Ureter (tissue), 1 donor: ENCODE measurements around the gene ERVK3-1. TPM values are rescaled to one million over a fixed set of nuclear protein-coding genes. Genes with fewer than 3 reads are reported as not detected.
A peak's percentile ranks its signal among the peaks of the same experiment; 100 is the strongest.
"Not testable (repeated sequence)": the region's sequence is repeated elsewhere in the genome, so short reads cannot be mapped to it uniquely, and the experiment has no call there.

Source experiments
- DNase-seq: peaks from one replicate; pipeline ENCODE4 v3.0.0-alpha.2; 2020; ENCODE audit warnings: low spot score
- total RNA-seq: library from RNA; stranded (reverse); gene quantifications from one replicate; pipeline ENCODE4 v1.2.4, GENCODE V29; 2023
- donor health status: DM: yes; HTN: yes; CAD: no.

The ERVK3-1 gene
- total RNA-seq, 1 donor from 2014 or later: 38.8 TPM

DNA sequence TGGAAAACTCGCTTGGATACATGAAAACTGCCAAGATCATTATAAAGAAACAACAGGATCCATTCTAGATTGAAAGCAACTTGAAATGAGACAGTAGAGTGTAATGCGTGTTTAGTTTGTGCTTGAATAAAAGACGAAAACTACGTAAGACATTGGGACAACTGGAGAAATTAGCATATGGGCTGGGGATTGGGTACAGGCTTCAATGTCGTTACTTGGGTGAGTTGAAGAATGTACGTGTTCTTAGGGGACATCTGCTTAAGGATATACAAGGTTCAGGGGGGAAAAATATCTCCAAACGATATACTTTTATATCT, 471 bp upstream of the ERVK3-1 start:
- no peak for DNase-seq

- DNase-seq: no peak
Measured at GRCh38 chr19:58305932-58306323, 751 bp downstream of the ERVK3-1 start.

GRCh38 chr19:58307736-58308135, 2.6 kb downstream of the ERVK3-1 start:
- DNase-seq: no peak

DNA sequence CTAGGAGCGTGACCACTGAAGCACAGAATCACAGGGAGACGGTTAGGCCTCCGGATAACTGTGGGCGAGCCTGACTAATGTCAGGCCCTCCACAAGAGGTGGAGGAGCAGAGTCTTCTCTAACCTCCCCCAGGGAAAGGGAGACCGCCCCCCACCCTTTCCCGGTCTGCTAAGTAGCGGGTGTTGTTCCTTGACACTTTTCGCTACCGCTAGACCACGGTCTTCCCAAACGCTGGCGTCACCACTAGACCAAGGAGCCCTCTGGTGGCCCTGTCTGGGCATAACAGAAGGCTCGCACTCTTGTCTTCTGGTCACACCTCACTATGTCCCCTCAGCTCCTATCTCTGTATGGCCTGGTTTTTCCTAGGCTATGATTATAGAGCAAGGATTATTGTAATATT, 5.5 kb downstream of the ERVK3-1 start:
- not testable (repeated sequence) for DNase-seq

DNA sequence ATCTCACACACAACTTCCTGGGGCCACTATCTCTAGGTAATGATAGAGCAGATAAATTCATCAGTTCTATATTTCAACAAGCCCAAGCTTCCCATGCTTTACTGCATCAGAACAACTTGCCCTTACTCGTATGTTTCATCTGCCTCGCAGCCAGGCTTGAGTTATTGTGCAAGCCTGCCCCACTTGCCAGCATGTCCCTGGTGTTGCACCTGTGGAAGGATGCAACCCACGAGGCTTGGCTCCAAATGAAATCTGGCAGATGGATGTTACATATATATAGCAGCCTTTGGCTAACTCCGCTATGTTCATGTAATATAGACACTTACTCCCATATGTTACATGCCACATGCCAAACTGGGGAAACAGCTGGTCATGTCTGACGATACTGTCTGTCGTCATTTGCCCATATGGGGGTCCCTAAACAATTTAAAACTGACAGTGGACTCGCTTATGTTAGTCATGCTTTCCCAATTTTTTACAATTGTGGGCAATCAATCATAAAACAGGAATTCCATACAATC, 6.2 kb downstream of the ERVK3-1 start:
- DNase-seq: no peak

GRCh38 chr19:58315580-58315979, 10.4 kb downstream of the ERVK3-1 start:
- no peak for DNase-seq

DNA sequence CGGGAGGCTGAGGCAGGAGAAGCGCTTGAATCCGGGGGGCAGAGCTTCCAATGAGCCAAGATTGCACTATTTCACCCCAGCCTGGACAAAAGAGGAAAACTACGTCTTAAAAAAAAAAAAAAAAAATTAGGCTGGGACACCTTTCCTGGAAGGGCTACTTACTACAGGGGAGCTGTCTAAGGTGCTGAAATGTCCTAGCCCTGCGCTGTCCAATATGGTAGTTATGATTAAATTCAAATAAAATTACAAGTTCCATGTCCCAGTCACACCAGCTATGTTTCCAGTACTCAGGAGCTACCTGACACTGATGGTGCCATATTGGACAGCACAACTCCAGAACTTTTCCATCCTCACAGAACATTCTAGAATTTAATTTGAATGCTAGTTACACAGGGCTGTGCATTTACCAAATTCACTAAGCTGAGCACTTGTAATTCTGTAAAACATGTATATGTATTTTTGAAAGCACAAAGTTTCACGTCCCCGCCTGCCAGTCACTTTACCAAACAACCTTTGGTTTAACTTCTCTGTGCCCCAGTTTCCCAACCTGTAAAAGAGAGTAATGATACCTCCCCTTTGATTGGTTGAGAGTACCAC, 12.4 kb downstream of the ERVK3-1 start:
- DNase-seq: no peak

DNA sequence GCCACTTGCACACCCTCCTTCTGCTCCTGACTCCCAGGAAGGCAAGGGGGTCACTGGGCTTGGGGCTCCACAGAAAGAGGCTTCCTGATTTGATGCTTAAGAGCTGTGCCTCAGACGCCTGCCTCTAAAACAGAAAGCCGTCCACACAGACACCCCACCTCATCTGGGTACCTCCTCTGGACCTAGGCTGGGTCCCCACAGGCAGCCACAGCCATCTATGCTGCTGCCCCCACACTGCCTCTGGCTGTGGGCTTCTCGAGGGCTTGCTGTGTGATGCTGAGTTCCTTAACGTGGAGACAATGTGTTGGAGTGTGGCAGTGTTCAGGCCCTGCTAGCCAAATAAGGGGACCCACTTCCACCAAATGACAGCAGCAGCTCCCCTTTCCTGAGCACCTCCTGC, 13.1 kb downstream of the ERVK3-1 start:
- DNase-seq: no peak

GRCh38 chr19:58319241-58319640, 14.1 kb downstream of the ERVK3-1 start:
- DNase-seq: no peak

DNA sequence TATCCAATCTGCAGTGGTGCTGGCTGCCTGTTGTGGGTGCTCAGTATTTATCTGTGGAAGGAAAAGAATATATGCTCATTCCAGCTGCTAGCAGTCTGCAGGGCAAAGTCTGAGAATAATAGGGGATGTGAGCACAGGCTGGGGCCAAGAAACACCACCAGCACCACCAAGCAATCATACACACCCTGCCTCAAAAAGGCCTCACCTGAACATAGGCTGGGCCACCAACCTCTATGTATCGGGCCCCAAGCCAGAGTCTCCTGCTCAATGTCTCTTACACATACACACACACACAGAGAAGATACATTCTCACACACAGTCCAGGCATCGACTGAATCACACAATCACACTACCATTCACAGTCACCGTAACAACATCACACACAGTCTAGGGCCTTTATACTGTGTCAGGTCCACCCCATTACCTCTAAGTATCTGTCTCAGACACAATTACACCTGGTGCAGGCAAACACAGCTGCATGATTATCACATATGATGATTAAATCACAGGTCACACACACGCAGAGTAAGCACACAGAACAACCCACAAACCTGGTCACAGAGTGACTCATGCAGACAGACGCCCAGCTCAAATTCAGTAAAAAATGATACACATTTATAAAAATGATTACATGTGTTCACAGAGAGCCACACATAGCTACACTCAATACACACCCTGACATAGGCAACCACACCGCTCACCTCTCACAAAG, 20.3 kb downstream of the ERVK3-1 start:
- DNase-seq: no peak

DNA sequence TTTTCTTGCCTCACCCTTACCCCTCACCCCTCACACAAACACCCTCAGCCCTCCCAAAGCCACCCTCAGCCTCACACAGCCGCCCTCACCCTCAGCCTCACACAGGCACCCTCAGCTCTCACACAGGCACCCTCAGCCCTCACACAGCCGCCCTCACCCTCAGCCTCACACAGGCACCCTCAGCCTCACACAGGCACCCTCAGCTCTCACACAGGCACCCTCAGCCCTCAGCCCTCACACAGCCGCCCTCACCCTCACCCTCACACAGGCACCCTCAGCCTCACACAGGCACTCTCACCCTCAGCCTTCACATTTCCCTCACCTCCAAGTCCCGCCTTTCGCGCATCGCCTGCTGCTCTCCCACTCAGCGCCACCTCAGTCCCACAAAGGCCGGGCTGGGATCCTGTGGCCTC, 21.3 kb downstream of the ERVK3-1 start:
- no peak for DNase-seq

- DNase-seq: peak; percentile 97
Measured at GRCh38 chr19:58326914-58327726, 21.9 kb downstream of the ERVK3-1 start, which contains the start of gene ZSCAN22. TSS of gene ZSCAN22 (plus strand) at chr19:58326994. CDS start at chr19:58334803, 7,809 bp downstream.

DNA sequence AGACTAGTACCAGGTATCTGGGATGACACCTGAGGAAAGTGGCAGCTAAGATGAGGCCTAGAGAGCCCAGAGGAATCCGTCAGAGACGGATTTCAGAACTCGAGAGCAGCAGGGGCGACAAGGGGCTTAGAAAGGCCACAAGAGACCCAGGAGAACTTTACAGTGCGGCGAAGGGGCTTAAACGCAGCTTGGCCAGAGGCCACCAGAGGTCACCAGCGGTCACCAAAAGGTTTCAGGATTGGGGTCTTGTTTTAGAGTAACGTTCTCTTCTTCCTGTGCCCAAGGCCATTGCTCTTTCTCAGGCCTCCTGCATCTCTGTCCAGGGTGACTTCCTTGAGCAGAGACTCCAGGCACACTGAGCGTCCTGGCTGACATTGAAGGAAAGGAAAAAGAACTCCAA, 23.8 kb downstream of the ERVK3-1 start:
- no peak for DNase-seq

- DNase-seq: no peak
Measured at GRCh38 chr19:58330458-58330857, 25.3 kb downstream of the ERVK3-1 start.

DNA sequence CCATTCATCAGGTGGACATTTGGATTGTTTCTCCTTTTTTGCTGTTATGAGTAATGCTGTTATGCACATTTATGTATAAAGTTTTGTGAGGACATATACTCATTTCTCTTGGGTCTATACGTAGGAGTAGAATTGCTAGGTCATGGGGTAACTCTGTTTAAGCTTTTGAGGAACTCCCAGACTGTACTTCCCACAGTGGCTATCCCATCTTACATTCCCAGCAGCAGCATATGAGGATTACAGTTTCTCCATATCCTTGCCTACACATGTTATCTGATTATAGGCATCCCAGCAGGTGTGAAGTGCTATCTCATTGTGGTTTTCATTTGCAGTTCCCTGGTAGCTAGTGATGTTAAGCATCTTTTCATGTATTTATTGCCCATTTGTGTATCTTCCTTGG, 27.5 kb downstream of the ERVK3-1 start:
- no peak for DNase-seq

DNA sequence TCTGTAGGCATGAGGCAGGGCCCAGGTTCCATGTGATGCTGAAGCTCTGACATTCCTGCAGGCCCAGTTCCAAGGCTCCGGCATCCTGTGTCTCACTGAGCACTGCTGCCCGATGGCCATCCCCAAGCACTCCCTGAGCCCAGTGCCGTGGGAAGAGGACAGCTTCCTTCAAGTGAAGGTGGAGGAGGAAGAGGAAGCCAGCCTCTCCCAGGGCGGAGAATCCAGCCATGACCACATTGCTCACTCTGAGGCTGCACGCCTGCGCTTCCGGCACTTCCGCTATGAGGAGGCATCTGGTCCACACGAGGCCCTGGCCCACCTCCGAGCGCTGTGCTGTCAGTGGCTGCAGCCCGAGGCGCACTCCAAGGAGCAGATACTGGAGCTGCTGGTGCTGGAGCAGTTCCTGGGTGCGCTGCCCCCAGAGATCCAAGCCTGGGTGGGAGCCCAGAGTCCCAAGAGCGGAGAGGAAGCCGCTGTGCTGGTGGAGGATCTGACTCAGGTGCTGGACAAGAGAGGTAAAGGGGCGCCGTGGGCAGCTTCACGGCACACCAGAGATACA, 29.6 kb downstream of the ERVK3-1 start:
- DNase-seq: no peak

DNA sequence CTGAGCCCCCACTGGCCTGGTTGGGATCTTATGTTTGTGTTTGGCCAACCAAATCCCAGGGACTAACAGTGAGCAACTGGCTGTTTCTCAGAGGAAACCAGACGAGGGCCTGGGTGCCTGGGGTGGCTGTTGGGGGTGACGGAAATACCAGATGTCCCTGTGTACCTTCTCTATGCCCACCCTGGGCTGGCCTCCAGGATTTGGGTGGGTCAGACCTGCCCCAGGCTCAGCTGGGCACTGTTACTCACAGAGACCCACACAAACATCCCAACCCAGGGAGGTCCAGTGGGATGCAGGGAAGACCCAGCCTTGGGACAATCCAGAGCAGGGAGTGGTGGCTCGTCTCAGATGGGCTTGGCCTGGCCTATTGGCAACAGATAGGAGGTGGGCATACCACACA, 30.5 kb downstream of the ERVK3-1 start:
- DNase-seq: no peak

DNA sequence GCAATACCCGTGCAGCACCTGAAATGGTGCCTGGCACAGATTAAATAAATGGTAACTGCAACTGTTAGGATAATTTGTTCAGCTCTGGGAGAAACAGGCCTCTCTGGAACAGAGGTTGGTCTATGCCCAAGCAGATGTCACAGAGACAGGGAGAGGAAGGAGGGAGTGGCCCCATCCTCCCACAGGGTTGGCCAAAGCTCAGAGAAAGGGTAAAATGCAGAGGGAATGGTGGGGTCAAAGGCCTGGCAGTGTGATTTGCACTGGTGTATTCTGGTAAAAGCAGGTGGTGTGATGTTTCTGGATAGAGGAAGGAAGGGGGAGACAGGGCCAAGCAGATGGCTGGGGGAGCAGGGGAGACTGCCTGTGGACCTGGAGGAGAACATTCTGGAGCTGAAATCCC, 31.0 kb downstream of the ERVK3-1 start:
- DNase-seq: no peak

DNA sequence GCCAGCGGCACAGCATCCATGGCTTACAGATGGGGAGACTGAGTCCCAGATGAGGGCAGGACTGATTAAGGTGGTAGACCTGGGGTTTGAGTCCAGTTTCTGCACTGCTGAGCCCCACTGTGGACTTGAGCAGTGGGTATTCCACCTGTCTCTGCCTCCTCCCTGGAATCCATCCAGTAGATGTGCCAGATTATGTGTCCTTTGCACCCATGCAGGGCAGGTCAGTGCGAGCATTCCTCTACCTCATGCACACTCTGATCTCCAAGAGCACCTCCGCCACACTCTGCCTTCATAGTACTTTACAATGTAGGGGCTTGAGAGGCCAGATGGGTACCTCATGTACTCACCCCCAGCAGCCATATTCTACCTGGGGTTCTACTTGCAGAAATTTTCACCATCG, 31.6 kb downstream of the ERVK3-1 start:
- no peak for DNase-seq

GRCh38 chr19:58338336-58338735, 33.2 kb downstream of the ERVK3-1 start:
- no peak for DNase-seq

DNA sequence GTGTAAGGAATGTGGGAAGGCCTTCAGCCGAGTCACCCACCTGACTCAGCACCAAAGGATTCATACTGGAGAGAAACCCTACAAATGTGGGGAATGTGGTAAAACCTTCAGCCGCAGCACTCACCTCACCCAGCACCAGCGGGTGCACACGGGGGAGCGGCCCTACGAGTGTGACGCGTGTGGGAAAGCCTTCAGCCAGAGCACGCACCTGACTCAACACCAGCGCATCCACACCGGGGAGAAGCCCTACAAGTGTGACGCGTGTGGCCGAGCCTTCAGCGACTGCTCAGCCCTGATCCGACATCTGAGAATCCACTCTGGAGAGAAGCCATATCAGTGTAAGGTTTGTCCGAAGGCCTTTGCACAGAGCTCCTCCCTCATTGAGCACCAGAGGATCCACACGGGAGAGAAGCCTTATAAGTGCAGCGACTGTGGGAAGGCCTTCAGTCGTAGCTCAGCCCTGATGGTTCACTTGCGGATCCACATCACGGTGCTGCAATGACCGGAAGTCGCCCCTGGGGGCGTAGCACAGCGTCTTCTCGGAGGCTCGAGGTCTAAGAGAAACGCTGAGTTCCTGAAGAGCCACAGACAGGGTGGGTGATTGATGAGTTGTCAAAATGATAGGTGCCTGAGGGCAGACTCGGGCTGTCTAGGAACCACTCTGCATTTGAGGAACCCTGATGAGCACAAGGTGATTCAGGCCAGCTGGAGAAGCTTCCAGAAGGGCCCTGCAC, 33.8 kb downstream of the ERVK3-1 start:
- DNase-seq: no peak

DNA sequence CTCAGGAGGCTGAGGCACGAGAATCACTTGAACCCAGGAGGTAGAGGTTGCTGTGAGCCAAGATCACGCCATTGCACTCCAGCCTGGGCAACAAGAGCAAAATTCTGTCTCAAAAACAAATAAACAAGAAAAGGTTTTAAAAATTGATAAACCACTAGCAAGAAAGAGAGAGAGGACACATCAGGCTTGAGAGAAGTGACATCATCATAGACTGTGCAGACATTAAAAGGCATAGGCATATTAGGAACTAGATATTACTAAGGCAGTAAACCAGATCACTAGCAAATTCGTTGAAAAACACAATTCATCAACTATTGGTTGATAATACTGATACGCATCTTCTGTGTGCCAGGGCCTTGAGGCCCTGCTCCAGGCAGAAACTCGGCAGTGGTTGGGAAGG, 40.4 kb downstream of the ERVK3-1 start:
- no peak for DNase-seq
